T-helper 22 cell (primary cell): ENCODE results near the gene WDPCP.
"Not testable (repeated sequence)": the region's sequence is repeated elsewhere in the genome, so short reads cannot be mapped to it uniquely, and the experiment has no call there.

Source experiments
- DNase-seq: peaks from one replicate; pipeline ENCODE4 v3.0.0-alpha.2; 2020; ENCODE audit warnings: low read depth

Gene WDPCP, protein sequence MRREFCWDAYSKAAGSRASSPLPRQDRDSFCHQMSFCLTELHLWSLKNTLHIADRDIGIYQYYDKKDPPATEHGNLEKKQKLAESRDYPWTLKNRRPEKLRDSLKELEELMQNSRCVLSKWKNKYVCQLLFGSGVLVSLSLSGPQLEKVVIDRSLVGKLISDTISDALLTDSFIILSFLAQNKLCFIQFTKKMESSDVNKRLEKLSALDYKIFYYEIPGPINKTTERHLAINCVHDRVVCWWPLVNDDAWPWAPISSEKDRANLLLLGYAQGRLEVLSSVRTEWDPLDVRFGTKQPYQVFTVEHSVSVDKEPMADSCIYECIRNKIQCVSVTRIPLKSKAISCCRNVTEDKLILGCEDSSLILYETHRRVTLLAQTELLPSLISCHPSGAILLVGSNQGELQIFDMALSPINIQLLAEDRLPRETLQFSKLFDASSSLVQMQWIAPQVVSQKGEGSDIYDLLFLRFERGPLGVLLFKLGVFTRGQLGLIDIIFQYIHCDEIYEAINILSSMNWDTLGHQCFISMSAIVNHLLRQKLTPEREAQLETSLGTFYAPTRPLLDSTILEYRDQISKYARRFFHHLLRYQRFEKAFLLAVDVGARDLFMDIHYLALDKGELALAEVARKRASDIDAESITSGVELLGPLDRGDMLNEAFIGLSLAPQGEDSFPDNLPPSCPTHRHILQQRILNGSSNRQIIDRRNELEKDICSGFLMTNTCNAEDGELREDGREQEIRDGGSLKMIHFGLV

DNA sequence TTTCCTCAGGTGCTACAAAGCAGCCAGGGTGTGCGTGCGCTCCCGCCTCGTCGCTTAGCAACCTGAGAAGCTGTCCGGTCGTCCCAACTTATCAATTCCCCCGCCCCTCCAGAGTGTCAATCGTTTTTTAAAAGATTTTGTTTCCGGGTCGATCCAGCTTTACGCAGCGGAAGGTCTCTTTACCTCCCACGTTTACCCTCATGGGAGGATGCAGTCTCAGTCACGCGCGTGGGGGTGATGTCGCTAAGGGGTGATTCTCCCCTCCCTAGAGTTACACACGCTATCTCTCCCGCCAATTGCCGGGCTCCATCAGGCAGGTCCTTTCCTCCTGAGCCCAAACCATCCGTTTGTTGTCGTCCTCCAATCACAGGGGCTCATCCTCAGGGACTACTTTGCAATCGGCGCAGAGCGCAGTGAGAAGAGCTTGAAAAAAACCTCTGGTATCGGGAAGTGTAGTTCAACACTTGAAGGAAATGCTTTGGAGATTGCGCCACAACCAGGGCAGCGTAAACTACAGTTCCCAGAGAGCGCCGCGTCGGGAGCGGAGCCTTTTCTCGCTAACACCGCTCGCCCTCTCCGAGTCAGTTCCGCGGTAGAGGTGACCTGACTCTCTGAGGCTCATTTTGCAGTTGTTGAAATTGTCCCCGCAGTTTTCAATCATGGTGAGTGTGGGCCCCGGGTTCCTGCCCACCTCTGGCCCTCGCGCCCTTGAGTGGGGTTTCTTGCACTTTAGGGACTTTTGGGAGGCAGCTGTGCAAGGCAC lies at the start of gene WDPCP, which contains the start of gene MDH1:
Gene WDPCP, minus strand, starts transcription at position 93 of the 763 bp plus-strand sequence. CDS start 206 bp downstream, outside the sequence.
Gene MDH1, plus strand, starts transcription at position 579 of the 763 bp plus-strand sequence. Its CDS starts 81 bp downstream, at position 660.
- peak; percentile 96 for DNase-seq

DNA sequence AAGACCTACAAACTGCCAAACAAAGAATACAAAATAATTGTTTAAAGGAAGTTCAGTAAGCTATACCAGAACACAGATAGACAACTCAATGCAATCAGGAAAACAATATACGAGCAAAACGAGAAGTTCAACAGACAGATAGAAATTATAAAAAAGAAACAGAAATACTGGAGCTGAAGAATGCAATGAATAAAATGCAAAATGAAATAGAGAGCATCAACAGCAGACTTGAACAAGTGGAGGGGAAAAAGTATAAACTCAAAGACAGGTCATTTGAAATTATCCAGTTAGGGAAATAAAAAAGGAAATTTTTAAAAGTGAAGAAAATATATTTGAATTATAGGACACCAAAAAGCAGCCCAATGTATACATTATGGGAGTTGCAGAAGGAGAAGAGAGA lies 44.1 kb upstream of the WDPCP start:
- DNase-seq, result no peak

DNA sequence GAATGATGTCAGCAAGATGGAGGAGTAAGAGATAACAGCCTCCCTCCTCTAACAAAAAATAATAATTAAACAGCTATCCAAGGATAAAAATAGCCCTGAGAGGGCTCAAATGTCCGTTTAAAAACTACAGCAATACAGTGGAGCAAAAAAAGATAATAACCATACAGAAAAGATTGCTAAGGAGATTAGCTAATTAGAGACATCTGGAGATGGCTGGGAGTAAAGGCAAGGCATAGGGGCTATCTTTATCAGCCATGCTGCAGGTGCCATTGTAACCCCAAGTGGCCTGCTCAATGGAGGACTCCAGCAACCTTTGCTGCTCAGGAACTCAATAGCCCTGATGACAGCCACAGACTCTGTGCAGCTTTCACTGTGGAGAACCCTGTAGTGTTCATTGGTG lies 43.2 kb upstream of the WDPCP start:
- DNase-seq, result no peak

DNA sequence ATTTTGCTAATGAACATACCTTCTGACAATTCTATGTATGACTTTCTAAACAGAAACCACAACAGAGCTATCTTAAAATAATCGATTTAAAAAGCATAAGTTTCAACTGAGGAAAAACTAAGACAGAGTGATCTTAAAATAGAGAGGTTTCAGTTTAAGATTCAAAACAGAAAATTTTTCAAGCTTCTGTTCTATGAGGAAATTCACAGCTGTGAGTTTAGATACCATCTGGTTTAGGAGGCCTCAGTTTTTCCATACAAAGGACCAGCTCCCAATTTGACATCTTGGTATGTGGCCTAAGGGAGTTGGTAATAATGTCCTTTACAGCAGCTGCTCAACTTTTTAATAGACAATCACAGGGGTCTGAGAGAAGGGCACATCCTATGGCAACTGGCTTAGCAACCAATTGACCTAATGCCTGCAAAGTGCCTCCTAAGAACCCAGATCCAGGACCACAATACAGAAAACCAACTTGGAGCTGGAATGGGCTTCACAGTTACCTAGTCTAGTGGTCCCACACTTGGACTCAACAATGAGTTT lies 40.2 kb upstream of the WDPCP start:
- DNase-seq, result no peak

DNA sequence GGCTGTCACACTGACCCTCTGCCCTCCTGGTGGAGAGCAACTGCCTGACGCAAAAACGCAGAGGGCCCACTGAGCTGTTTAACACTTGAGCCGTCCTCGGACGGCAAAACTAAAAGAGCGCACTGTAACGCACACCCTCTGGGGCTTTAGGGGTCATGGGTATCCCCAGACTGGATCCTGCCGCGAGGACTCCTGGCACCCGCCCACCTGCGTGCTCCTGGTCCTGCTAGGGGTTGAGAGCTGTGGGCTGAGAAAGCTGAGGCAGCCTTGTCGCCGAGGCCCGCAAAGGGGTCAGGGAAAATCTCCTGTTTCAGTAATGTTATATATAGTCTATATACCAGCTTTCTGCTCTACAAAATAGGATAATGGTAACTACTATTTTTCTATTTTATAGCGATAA lies 39.6 kb upstream of the WDPCP start:
- no peak for DNase-seq

DNA sequence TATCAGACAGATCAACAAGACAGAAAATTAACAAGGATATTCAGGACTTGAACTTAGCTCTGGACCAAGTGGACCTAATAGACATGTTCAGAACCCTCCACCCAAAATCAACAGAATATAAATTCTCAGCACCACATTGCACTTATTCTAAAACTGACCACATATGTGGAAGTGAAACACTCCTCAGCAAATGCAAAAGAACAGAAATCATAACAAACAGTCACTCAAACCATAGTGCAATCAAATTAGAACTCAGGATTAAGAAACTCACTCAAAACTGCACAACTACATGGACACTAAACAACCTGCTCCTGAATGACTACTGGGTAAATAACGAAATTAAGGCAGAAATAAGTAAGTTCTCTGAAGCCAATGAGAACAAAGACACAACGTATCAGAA lies 35.5 kb upstream of the WDPCP start:
- not testable (repeated sequence) for DNase-seq

DNA sequence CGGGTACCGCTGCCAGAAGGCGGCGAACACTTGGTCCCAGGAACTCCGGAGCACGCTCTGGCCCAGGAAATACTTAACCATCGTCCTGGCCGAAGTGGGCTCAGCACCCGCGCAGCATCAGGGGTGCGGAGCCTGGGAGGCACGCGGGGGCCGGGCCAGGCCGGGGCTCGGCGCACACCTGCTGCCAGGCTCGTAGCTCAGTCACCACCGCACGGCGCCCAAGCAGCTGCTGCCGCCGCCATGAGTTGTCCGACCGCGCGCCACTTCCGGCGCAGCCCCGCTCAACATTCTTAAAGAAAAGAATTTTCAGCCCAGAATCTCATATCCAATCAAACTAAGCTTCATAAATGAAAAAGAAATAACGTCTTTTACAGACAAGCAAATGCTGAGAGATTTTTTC lies 34.5 kb upstream of the WDPCP start:
- DNase-seq, result no peak

DNA sequence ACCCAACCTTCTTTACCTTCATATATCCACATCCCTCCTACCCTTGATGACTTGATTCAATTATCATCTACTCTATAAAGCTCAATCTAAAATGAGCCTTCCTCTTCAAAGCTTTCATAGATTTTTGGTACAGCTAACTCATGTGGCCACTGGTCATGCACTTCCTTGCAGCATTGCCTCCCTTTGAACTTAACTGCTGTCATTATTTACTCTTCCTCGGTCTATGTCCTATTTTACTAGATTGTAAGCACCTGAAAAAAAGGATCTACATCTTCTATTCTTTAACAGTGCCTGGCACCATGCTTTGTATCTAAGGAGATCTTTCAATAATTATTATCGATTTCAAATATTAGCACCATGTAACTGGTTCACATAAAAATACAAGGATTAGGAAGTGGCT lies 31.1 kb upstream of the WDPCP start:
- DNase-seq, result no peak

DNA sequence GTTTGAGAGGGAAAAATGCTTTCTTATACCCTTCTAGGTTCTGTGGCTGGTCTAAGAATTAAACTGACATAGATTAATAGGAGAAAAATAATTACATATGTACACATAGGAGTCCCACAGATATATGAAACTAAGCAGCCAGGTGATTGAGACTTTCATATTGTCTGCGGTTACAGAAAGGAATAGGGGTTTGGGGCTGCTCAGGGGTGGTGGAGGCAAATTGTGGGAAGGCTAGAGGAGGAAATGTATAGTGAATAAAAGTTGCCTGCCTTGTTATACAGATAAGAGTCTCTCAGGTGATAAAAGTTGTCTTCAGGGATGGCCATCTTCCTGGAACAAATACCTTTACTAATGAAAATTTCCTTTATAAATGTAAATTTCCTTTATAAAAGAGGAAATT lies 29.1 kb upstream of the WDPCP start:
- no peak for DNase-seq

DNA sequence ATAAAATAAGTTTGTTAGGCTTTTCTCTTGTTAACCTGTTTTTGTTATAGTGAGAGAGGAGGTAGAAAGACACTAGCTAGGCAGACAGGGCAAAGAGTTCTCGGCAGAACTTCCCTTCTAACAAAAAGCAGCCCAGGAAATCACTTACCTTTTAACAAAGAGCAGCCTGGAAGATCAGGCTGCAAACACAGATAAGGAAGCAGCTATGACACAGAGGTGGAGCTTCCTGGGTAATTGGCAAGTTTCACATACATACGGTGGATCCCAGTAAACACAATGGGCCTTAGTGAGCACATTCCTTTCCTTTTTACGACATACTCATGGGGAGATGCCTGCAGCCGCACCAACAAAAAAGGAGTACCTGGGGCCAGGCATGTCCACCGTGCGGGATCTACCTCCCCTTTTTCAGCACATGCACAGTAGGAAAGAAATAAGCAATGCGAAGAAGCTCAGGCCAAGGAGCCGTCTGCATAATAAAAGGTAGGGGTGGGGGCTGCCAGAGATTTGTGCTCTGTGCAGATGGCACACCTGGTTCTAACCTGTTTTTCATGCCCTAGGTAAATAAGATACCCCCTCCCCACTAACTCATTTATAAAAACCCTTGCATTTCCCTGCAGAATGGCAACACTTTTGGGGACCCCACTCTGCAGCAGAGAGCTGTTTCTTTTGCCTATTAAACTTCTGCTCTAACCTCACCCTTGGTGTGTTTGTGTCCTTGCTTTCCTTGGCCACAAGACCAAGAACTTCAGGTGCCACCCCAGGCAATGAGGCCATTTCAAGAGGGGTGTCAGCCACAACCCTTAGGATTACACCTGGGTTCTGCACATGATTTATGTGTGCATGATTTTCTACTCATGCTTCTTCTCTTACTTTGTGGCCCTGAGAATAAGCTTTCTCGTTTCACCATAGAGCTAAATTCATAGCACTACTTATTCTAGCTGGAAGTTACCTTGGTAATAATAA lies 27.0 kb upstream of the WDPCP start:
- DNase-seq, result no peak

DNA sequence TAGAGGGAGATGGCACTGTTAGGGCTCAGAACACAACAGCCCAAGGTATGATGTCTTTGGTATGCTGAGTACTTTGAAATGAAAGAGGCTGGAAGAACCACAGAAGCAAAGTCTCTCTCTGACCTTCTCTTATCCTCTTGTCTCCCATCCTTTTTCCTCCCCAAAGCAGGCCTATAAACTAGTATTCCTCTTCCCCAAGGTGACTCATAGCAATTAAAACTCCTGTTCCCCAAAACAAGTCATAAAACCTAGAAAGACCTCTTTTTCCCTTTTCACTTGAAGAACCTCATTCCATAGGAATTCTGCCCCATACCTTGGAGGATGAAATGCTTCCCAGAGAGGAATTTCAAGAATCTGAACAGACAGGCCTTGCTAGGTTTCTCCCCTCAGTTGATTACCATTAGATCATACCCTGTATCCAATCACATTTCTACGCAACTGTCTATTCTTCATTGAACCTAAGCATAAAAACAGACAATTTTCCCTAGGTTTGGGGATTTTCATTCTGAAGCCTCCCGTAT lies 26.2 kb upstream of the WDPCP start:
- DNase-seq, result no peak

DNA sequence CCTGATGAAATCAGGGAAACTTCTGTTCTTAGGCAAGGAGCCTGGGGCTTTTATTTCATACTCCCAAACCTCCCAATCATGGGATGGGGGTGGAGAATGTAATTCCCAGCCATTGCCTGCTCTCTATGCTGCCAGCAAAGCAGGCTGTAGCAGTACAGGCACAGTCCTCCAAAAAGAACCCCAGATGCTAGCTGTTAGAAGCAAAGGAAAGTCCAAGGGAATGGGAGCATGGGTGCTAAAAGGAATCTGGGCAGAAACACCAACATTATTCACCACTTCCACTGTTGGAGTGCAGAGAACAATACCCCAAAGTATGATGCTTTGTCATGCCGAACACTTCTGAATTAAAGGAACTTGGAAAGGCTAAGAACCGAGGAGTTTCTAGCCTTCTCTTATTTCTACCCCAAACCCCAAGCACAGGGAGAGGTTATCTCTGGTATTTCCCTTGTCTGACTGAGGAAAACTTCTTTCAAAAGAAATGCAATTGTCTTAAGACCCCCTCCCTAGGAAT lies 25.2 kb upstream of the WDPCP start:
- DNase-seq, result no peak

DNA sequence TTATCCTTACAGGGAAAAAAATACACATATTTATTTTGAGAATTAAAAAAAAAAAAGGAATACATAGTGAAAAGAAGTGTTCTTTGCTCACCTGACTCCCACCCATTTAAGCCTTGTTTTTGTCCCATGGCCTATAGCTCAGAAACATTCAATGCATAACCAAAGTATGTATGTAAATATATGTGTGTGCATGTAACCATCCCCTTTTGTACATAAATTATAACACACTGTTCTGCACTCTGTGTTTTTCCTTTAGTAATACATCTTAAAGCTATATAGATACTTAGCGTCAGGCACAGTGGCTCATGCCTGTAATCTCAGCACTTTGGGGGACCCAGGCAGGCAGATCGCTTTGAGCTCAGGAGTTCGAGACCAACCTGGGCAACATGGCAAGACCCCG lies 22.2 kb upstream of the WDPCP start:
- DNase-seq, result no peak

DNA sequence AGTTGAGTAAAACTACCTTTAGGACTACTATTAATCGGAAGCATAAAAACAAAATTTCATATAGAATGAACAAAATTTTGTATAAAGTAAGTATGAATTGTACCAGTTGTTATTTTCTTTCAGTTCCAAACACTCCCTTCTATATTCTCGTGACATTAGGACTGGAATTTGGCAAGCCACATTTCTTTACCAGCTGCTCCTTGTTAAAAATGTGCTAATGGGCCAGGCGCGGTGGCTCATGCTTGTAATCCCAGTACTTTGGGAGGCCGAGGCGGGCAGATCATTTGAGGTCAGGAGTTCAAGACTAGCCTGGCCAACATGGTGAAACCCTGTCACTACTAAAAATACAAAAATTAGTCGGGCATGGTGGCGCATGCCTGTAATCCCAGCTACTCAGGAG lies 20.6 kb upstream of the WDPCP start:
- DNase-seq, result not testable (repeated sequence)

DNA sequence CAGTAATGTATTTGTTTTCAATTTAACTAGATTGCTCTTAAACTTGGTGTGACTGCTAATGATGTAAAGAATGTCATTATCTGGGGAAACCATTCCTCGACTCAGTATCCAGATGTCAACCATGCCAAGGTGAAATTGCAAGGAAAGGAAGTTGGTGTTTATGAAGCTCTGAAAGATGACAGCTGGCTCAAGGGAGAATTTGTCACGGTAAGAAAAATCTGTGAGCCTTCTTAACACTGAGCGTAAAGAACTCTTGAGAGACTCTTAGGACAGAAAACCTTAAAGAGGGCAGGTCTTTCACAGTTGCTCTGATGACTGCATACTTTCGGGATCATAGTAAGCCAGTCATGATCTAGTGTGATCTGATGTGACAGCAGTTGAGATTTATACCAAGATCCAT lies 16.4 kb upstream of the WDPCP start:
- no peak for DNase-seq

DNA sequence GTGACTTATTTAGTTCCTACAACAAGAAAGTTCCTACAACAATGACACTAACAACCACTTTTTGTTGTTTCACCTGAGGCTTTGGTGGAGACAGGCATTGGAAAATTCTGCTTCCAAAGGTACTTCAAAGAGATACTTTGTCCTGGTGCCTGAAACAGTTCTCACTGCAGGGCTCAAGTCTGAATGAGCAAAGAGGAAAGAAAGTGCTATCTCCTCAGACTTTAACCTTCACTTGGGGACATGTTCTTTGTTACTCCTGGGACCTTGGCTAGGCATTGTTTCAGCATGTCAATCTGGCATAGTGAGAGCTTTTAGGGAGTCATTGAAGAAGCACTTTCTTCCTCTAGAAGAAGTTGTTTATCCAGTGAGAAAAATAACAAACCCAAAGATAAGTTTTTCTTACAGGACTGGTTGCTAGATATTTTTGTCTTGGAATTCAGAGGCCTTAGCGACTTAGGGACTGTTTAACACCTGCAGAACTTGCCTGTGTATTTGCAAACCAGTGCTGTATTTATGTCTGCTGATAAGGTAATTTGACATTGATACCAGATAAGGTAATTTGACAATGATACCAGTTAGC lies 12.7 kb upstream of the WDPCP start:
- no peak for DNase-seq

DNA sequence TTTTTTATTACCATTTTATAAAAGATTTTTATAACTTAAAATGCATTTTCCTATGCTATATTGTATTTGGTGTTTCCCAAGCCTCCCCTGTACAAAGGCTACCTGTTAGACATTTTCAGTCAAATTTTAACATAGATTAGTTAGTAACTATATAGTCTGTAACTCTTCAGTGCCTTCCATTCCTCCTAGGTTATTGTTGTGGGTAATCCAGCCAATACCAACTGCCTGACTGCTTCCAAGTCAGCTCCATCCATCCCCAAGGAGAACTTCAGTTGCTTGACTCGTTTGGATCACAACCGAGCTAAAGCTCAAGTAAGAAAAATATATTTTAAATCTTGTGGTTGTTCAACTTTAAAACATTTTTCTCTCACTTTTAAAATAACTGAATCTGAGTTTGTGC lies 10.7 kb upstream of the WDPCP start:
- no peak for DNase-seq

DNA sequence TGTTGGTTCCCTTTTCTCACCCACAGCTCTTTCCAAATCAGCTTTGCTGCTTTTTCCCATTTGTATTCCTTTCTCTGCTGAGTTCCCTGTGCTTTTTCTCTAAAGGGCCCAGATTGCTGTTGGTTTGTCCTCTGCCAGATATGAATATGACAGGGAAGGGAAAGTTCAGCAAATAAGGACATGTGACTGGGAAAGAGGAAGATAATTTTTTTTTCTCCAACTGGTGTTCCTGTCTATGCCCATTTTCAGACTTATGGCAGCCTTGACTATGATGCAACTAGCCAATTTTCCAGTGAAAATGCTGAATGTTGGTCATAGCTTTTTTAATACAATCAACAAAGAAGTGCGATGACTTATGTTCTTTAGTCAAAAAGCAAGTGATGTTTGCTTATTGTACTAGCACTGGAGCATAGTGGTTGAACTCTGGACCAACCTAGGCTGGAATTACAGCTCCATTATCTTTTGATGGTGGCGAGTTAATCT lies 8.2 kb upstream of the WDPCP start:
- DNase-seq, result no peak

DNA sequence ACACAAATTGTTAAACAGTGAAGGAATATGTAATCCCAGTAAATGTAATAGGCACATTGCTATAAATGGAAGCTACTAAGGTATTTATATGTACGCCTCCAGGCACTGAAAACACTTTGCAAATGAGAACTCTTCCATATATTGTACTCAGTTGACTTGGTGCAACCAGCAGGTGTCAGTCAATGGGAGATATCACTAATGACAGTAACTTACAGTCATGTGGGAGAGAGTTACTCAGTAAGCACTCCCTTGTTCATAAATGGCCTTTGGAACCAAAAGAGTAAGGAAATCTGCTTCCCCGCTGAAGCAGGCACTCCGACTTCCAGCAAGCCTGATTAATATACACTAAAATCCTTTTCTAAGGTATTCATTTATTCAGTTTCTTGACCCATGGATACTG lies 6.4 kb upstream of the WDPCP start:
- DNase-seq, result no peak

DNA sequence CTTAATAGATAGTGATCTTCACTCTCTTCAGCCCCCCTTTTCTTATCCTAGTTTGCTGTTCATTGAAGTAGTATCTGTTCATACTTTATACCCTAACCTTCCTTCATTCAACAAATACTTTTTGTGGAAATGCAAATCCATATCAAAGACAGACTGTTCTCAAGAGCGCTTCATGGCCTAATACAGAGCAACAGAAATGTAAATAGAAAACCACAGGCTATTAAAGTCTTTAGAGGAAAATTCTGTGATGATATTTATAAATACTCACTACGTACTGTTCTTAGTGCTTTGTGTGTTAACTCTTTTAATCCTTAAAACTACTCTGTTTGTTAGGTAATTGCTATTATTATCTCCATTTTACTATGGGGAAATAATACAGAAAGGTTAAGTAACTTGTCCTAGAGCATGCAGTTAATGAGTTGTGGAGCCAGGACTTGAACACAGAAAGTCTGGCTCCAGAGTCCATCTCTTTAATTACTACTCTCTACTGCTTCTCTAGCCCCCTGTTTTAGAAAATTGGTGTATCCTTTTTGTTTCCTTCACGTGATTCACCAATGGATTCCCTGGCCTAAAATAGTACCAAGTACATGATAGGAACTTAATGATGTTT lies 3.4 kb upstream of the WDPCP start:
- DNase-seq, result no peak
